Stomach (tissue), 9 donors: Measurements from ENCODE around the gene ADAMTS6. TPM values are rescaled to one million over a fixed set of nuclear protein-coding genes. Genes with fewer than 3 reads are reported as not detected.

Experiments used
- DNase-seq, 2 donors: peaks; one replicate each; pipeline versions ENCODE4 v3.0.0 to v3.0.0-alpha.2; 2013 to 2019
- H3K27ac ChIP-seq, 5 donors: fragments of 200-600 bp in 4 of 5; sonication (generic) in 4 of 5; one replicate each; pipeline ENCODE4 v1.5.1; 2013 to 2019; ENCODE audit warnings: mild to moderate bottlenecking in 1 of 5, moderate library complexity in 1 of 5
- H3K27me3 ChIP-seq, 3 donors: fragments of 200-600 bp; sonication (generic); one replicate each; pipeline ENCODE4 v1.5.1; 2017 to 2019; ENCODE audit warnings: mixed run types in 1 of 3
- H3K36me3 ChIP-seq, 4 donors: fragments of 200-600 bp; sonication (generic); 1 replicate in 3 of 4; 2 replicates in 1 of 4; pipeline ENCODE4 v1.5.1; 2016 to 2019
- H3K4me1 ChIP-seq, 4 donors: fragments of 200-600 bp; sonication (generic); one replicate each; pipeline ENCODE4 v1.5.1; 2016 to 2019
- H3K4me3 ChIP-seq, 4 donors: fragments of 200-600 bp; sonication (generic) in 3 of 4; one replicate each; pipeline ENCODE4 v1.5.1; 2016 to 2019; ENCODE audit warnings: mild to moderate bottlenecking in 1 of 4
- H3K9me3 ChIP-seq, 4 donors: fragments of 200-600 bp; sonication (generic); one replicate each; pipeline ENCODE4 v1.5.1; 2016 to 2019
- CTCF ChIP-seq, 7 experiments: fragments of 450-650 bp in 4 of 7; fragments of 200-600 bp in 3 of 7; sonication (generic) in 3 of 7; IDR thresholded peaks; one replicate each; pipeline ENCODE4 v1.5.1; 2016 to 2019; ENCODE audit warnings: antibody characterized with exemption in 7 of 7, control low read depth in 2 of 7, mild to moderate bottlenecking in 1 of 7
- EP300 ChIP-seq: sonication (generic); formaldehyde crosslinking; IDR thresholded peaks from one replicate; pipeline ENCODE4 v1.6.1; 2017; ENCODE audit warnings: antibody characterized with exemption
- POLR2A ChIP-seq, 4 donors: fragments of 450-650 bp; IDR thresholded peaks; one replicate each; pipeline ENCODE4 v1.6.1; 2016; ENCODE audit warnings: antibody characterized with exemption in 4 of 4, control low read depth in 2 of 4, mild to moderate bottlenecking in 1 of 4, moderate library complexity in 1 of 4
- POLR2AphosphoS5 ChIP-seq, 3 donors: sonication (generic); formaldehyde crosslinking; IDR thresholded peaks; one replicate each; pipeline ENCODE4 v1.6.1; 2016; ENCODE audit warnings: antibody characterized with exemption in 3 of 3
- WGBS, 5 donors: extraction: QIAGEN DNeasy Blood & Tissue Kit in 3 of 5; methylation state at CpG; one replicate each; pipeline versions ENCODE4 v1.1.5 to v1.1.7; 2013 to 2018; 5-methylcytosine and 5-hydroxymethylcytosine counted together
- intact Hi-C: fragments of 100-400 bp; cut with DNase I; formaldehyde crosslinking; loops from one replicate; pipeline ENCODE4 v1.15.1; 2023; ENCODE audit warnings: low total_unique reads
- polyA plus RNA-seq, 3 donors: library from polyadenylated mRNA; stranded (reverse); fragments of 200-250 nt; gene quantifications; one replicate each; pipeline ENCODE4 v1.2.3, GENCODE V29; 2013
- total RNA-seq, 5 donors: library from RNA; depleted of rRNA; stranded (reverse); fragments of >200 nt; gene quantifications; one replicate each; pipeline versions ENCODE4 v1.1.0 to v1.2.3, GENCODE V29; 2014 to 2016
- donor health status: healthy with polysubstance abuse.
- donor health status: Bipolar disorder and iron deficiency.
- donor health status: healthy.

The ADAMTS6 gene
- total and polyA plus RNA-seq, 8 donors, result 0.15 to 43.3 (median 0.58) TPM; not detected in 1

- TF ChIP-seq EP300, result no peak
- TF ChIP-seq CTCF (IDR thresholded peaks at IDR 0.05), result no peak
- no peak for TF ChIP-seq POLR2A (IDR thresholded peaks at IDR 0.05)
- no peak for TF ChIP-seq POLR2AphosphoS5 (IDR thresholded peaks at IDR 0.05)
- 76 to 86% (median 82%) methylated on average over 3 of the region's 3 CpGs for WGBS, 5 donors
- no peak overlapping the region for H3K4me3 ChIP-seq
- no peak overlapping the region for H3K27ac ChIP-seq
- DNase-seq, result no peak
- intact Hi-C loops, result no loop called here
- no peaks in the 10 kb centered on the region for H3K4me1 ChIP-seq
- no peaks in the 10 kb centered on the region for H3K36me3 ChIP-seq
- H3K27me3 ChIP-seq, result no peaks in the 10 kb centered on the region
- H3K9me3 ChIP-seq, result no peaks in the 10 kb centered on the region
These were observed 181.9 kb downstream of the ADAMTS6 start for GRCh38 chr5:65299861-65300260.

GRCh38 chr5:65296067-65296466 is 185.7 kb downstream of the ADAMTS6 start:
- DNase-seq, result no peak
- WGBS, 5 donors, result 89 to 100% (median 95%) methylated on average over 1 of the region's 1 CpG

GRCh38 chr5:65292196-65292595 is 189.5 kb downstream of the ADAMTS6 start:
- no peaks in the 10 kb centered on the region for H3K4me1 ChIP-seq
- no peaks in the 10 kb centered on the region for H3K36me3 ChIP-seq
- no peaks in the 10 kb centered on the region for H3K9me3 ChIP-seq
- TF ChIP-seq EP300 (no peak), POLR2A (IDR thresholded peaks at IDR 0.05) (no peak), POLR2AphosphoS5 (IDR thresholded peaks at IDR 0.05) (no peak), CTCF (IDR thresholded peaks at IDR 0.05) (no peak)
- no peaks in the 10 kb centered on the region for H3K27me3 ChIP-seq
- intact Hi-C loops, result no loop called here
- H3K27ac ChIP-seq, result no peak overlapping the region
- DNase-seq, result no peak
- no peak overlapping the region for H3K4me3 ChIP-seq

More at GRCh38 chr5:65296067-65296466, 185.7 kb downstream of the ADAMTS6 start:
- Histone ChIP-seq H3K9me3 (no peaks in the 10 kb centered on the region), H3K36me3 (no peaks in the 10 kb centered on the region), H3K4me1 (no peaks in the 10 kb centered on the region), H3K4me3 (no peak overlapping the region), H3K27ac (no peak overlapping the region), H3K27me3 (no peaks in the 10 kb centered on the region)
- intact Hi-C loops, result no loop called here
- TF ChIP-seq POLR2A (IDR thresholded peaks at IDR 0.05) (no peak), POLR2AphosphoS5 (IDR thresholded peaks at IDR 0.05) (no peak), EP300 (no peak), CTCF (IDR thresholded peaks at IDR 0.05) (no peak)

GRCh38 chr5:65290677-65291076 is 191.0 kb downstream of the ADAMTS6 start:
- Histone ChIP-seq H3K9me3 (no peaks in the 10 kb centered on the region), H3K27ac (no peak overlapping the region), H3K27me3 (no peaks in the 10 kb centered on the region), H3K36me3 (no peaks in the 10 kb centered on the region), H3K4me1 (no peaks in the 10 kb centered on the region), H3K4me3 (no peak overlapping the region)
- intact Hi-C loops, result no loop called here
- no peak for DNase-seq
- WGBS, 5 donors, result 92 to 95% (median 94%) methylated on average over 1 of the region's 1 CpG
- TF ChIP-seq EP300 (no peak), CTCF (IDR thresholded peaks at IDR 0.05) (no peak), POLR2A (IDR thresholded peaks at IDR 0.05) (no peak), POLR2AphosphoS5 (IDR thresholded peaks at IDR 0.05) (no peak)
